Mucosa of descending colon (tissue), 3 donors: ENCODE measurements around the gene SERBP1. TPM values are rescaled to one million over a fixed set of nuclear protein-coding genes. Genes with fewer than 3 reads are reported as not detected.

ENCODE experiments used
- ATAC-seq: fragments of 200-7000 bp; cut with Tn5 transposase; one replicate; pipeline ENCODE4 v1.9.1; 2020; ENCODE audit warnings: mild to moderate bottlenecking, moderate library complexity
- DNase-seq, 3 donors: peaks; one replicate each; pipeline ENCODE4 v3.0.0-alpha.2; 2020
- H3K36me3 ChIP-seq: fragments of 200-600 bp; one replicate; pipeline ENCODE4 v1.8.0; 2021; ENCODE audit warnings: low read depth, mild to moderate bottlenecking
- H3K4me1 ChIP-seq: fragments of 200-600 bp; one replicate; pipeline ENCODE4 v1.8.0; 2021; ENCODE audit warnings: low read depth, mild to moderate bottlenecking
- H3K4me3 ChIP-seq: fragments of 200-600 bp; one replicate; pipeline ENCODE4 v1.8.0; 2021; ENCODE audit warnings: mild to moderate bottlenecking
- H3K9me3 ChIP-seq: fragments of 200-600 bp; one replicate; pipeline ENCODE4 v1.8.0; 2021; ENCODE audit warnings: mild to moderate bottlenecking
- CTCF ChIP-seq: fragments of 200-600 bp; IDR thresholded peaks from one replicate; pipeline ENCODE4 v1.8.0; 2022; ENCODE audit warnings: antibody characterized with exemption, mild to moderate bottlenecking
- intact Hi-C, 2 donors: fragments of 100-400 bp; cut with DNase I in 1 of 2; cut with micrococcal nuclease in 1 of 2; formaldehyde crosslinking; loops; one replicate each; pipeline versions ENCODE4 v1.11.0 to v1.11.1; 2022; cut with DNase I, micrococcal nuclease
- total RNA-seq, 3 donors: library from RNA; stranded (reverse); fragmentation: NEBNext Ultra II Directional in 2 of 3; extraction: Animal tissue kit (Norgen Biotek cat#: 25700) in 2 of 3; gene quantifications; one replicate each; pipeline versions ENCODE4 v1.2.1 to v1.2.4, GENCODE V29; 2021 to 2023
- donor health status: DM: no; HTN: no; CAD: no; lungs with moderate emphysema.
- donor health status: DM: no; HTN: no; CAD: no.
- donor health status: DM: no; HTN: yes; CAD: no.

The SERBP1 gene
- total RNA-seq, 3 donors from 2014 or later = 134 to 160 (median 155) TPM

- no peak for DNase-seq
- H3K9me3 ChIP-seq = no peaks in the 10 kb centered on the region
- no peak overlapping the region for H3K4me3 ChIP-seq
- TF ChIP-seq CTCF = no peak
- intact Hi-C loops = no loop called here
- no peaks in the 10 kb centered on the region for H3K4me1 ChIP-seq
- ATAC-seq = no peak
- H3K36me3 ChIP-seq = no peaks in the 10 kb centered on the region
Observed at GRCh38 chr1:67463298-67463955, 33.2 kb upstream of the SERBP1 start.

GRCh38 chr1:67460676-67461500 is 30.7 kb upstream of the SERBP1 start:
- TF ChIP-seq CTCF = no peak
- DNase-seq = no peak
- ATAC-seq = no peak
- intact Hi-C loops = no loop called here
- Histone ChIP-seq H3K4me1 (no peaks in the 10 kb centered on the region), H3K9me3 (no peaks in the 10 kb centered on the region), H3K36me3 (no peaks in the 10 kb centered on the region), H3K4me3 (no peak overlapping the region)

GRCh38 chr1:67459068-67459467 is 28.9 kb upstream of the SERBP1 start:
- DNase-seq (no peak), ATAC-seq (no peak)
- Histone ChIP-seq H3K9me3 (no peaks in the 10 kb centered on the region), H3K4me3 (no peak overlapping the region), H3K36me3 (no peaks in the 10 kb centered on the region), H3K4me1 (no peaks in the 10 kb centered on the region)
- no peak for TF ChIP-seq CTCF
- intact Hi-C loops = no loop called here

- H3K4me3 ChIP-seq = no peak overlapping the region
- H3K9me3 ChIP-seq = no peaks in the 10 kb centered on the region
- intact Hi-C loops = no loop called here
- H3K36me3 ChIP-seq = no peaks in the 10 kb centered on the region
- DNase-seq (no peak), ATAC-seq (no peak)
- H3K4me1 ChIP-seq = no peaks in the 10 kb centered on the region
- TF ChIP-seq CTCF = no peak
Observed at GRCh38 chr1:67458663-67459062, 28.5 kb upstream of the SERBP1 start.

GRCh38 chr1:67457247-67457646 is 27.0 kb upstream of the SERBP1 start:
- Histone ChIP-seq H3K9me3 (no peaks in the 10 kb centered on the region), H3K36me3 (no peaks in the 10 kb centered on the region), H3K4me1 (no peaks in the 10 kb centered on the region), H3K4me3 (no peak overlapping the region)
- no peak for TF ChIP-seq CTCF
- no peak for ATAC-seq
- no peak for DNase-seq
- intact Hi-C loops = no loop called here
